Stimulated activated naive CD4-positive, alpha-beta T cell (primary cell): ENCODE data around the gene CLUH.
"Not testable (repeated sequence)": the region's sequence is repeated elsewhere in the genome, so short reads cannot be mapped to it uniquely, and the experiment has no call there.

Source experiments
- DNase-seq, 6 experiments: peaks; one replicate each; lab custom pipeline; 2025; lab: John Stamatoyannopoulos, UW

The CLUH gene

GRCh38 chr17:2687074-2687418 lies 24.5 kb downstream of the CLUH start:
- DNase-seq, result no peak

- no peak for DNase-seq
Measured at GRCh38 chr17:2685696-2686095, 25.9 kb downstream of the CLUH start.

GRCh38 chr17:2684549-2684948 lies 27.0 kb downstream of the CLUH start:
- no peak for DNase-seq

- DNase-seq, result no peak
Measured at GRCh38 chr17:2683912-2684311, 27.7 kb downstream of the CLUH start.

DNA sequence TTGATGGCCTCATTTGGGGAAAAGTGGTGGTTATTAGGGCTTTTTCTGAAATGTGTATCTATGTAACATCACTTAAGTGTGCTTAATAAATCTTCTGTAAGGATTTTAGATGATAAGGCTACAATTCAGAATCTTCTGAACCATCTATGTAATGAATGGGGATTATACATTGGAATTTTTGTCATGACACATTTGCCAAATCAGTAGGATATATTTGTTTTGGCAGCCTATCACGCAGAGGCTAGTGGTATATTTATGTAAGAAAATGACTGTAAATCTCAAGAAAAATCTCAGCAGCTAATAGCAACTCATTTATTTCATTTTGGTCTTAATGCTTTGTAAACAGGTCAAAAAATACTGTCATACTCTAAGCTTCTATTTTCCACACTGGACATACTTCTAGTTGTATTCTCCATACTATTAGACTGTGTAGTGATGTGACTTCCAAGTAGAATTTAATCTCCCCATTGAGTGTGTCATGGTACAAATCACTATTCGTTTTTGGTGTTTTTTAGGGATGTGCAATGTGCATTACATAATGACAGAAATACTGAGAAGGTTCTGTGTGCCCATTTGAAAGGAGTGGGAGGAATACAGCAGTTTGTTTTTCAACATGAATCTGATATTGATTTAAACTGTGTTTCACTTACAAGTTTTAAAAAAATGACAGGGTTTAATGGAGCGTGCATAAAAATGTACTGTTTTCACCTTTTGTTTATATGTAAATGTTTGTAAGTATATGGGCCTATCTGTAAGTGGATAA lies 29.2 kb downstream of the CLUH start:
- DNase-seq, result no peak

DNA sequence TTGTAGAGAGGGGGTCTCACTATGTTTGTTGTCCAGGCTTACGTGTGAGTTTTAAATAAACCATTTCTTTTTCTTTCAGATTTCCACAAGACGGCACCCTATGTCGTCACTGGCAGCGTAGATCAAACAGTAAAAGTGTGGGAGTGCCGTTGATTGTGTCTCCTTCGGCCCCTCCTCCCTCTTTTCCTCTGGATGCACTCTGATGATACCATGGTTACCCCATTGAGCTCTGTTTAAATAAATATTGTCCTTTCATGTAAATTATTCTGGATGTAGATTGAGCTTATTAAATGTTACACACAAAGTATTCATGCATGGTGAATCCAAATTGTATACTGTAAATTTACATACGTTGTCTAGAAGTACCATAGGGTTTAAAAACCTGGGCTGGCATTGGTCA lies 29.9 kb downstream of the CLUH start:
- no peak for DNase-seq

DNA sequence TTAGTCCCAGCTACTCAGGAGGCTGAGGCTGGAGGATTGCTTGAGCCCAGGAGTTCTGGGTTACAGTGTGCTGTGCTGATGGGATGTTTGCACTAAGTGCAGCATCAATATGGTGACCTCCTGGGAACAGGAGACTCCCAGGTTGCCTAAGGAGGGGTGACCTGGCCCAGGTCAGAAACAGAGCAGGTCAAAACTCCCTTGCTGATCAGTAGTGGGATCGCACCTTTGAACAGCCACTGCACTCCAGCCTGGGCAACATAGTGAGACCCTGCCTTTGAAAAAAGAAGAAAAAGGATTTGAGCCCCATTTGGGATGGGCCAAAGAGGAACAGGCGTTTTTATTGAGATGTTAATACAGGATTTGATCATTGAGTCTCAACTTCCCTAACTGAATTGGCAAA lies 30.6 kb downstream of the CLUH start:
- DNase-seq, result no peak

GRCh38 chr17:2679247-2679646 lies 32.3 kb downstream of the CLUH start:
- not testable (repeated sequence) for DNase-seq

DNA sequence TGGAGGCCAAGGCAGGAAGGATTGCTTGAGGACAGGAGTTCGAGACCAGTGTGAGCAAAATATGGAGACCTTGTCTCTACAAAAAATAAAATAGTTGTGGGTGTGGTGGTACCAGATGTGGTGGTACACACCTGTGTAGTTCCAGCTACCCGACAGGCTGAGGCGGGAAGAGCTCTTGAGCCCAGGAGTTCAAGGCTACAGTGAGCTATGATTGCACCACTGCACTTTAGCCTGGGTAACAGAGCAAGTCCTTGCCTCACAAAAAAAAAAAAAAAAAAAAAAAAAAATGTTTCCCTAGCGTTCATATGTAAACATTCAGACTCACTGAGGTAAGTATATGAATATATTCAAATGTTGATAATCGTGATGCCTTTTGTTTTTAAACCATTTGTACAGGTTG lies 39.5 kb downstream of the CLUH start:
- DNase-seq, result no peak

- not testable (repeated sequence) for DNase-seq
Measured at GRCh38 chr17:2660410-2660809, 51.2 kb downstream of the CLUH start.

DNA sequence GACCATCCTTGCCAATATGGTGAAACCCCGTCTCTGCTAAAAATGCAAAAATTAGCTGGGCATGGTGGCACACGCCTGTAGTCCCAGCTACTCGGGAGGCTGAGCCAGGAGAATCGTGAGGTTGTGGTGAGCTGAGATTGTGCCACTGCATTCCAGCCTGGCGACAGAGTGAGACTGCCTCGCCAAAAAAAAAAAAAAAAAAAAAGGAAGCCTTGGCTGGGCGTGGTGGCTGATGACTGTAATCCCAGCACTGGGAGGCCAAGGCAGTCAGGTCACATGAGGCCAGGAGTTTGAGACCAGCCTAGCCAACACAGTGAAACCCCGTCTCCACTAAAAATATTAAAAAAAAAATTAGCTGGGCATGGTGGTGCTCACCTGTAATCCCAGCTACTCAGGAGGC lies 52.2 kb downstream of the CLUH start:
- DNase-seq, result not testable (repeated sequence)

DNA sequence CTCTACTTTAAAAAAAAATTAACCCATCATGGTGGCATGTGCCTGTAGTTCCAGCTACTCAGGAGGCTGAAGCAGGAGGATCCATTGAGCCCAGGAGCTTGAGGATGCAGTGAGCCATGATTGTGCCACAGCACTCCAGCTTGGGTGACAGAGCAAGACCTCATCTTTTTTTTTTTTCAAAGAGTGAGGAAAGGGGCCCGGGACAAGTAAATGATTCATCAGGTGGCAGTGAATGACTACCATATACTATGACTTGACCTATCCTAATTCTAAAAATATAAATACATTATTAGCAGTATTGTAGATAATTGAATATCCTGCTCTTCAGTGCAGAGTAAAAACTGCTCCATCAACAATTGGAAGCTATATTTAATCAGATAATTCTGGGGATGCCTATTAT lies 55.3 kb downstream of the CLUH start:
- no peak for DNase-seq

DNA sequence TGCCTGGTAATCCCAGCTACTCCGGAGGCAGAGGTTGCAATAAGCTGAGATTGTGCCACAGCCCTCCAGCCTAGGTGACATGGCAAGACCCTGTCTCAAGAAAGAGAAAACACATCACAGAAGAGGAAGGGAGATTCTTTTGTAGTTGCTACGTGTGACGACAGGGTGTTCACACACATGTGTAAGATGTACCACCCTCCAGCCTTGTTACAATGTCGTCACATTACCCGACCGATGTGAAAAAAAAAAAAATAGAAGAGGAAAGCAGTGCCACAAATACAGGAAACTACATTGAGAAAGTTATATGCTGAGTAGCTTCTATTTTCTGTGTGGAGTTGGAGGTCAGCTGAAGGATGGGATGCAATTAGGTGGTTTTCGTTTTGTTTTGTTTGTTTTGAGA lies 56.0 kb downstream of the CLUH start:
- no peak for DNase-seq

- DNase-seq, result not testable (repeated sequence)
Measured at GRCh38 chr17:2652911-2653310, 58.7 kb downstream of the CLUH start.

GRCh38 chr17:2649191-2649590 lies 62.4 kb downstream of the CLUH start:
- DNase-seq, result no peak

DNA sequence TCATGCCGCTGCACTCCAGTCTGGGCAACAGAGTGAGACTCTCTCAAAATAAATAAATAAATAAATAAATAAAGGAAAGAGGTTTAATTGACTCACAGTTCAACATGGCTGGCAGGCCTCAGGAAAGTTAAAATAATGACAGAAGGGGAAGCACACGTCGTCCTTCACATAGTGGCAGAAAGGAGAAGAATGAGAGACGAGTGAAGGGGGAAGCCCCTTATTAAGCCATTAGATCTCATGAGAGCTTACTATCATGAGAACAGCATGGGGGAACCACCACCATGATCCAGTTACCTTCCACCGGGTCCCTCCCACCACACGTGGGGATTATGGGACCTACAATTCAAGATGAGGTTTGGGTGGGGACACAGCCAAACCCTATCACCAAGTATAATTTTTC lies 63.6 kb downstream of the CLUH start:
- DNase-seq, result no peak

- DNase-seq, result no peak
Measured at GRCh38 chr17:2644971-2645370, 66.6 kb downstream of the CLUH start.
